NB4 (cell line): ENCODE results near the gene ACOT12.

Experiments used
- DNase-seq: peaks from one replicate; pipeline ENCODE4 v3.0.0; 2010; ENCODE audit warnings: low read depth
- H3K4me3 ChIP-seq: one replicate; pipeline ENCODE4 v1.5.1; 2011; ENCODE audit warnings: mild to moderate bottlenecking, low read depth, low read length, moderate library complexity
- MYC ChIP-seq: IDR thresholded peaks from 2 replicates; pipeline ENCODE4 v1.6.1; 2011; ENCODE audit warnings: low read depth, low read length
- POLR2A ChIP-seq: IDR thresholded peaks from 2 replicates; pipeline ENCODE4 v1.6.1; 2011; ENCODE audit warnings: mild to moderate bottlenecking; ENCODE audit not compliant: insufficient read length; ENCODE audit errors: extremely low read depth
- TF ChIP-seq, protein P1 (sequence below): IDR thresholded peaks from one replicate; pipeline ENCODE4 v1.5.1; 2012; ENCODE audit warnings: low read depth, low read length
- TF ChIP-seq, protein P2 (sequence below): IDR thresholded peaks from 2 replicates; pipeline ENCODE4 v1.6.1; 2011; ENCODE audit warnings: low read depth, low read length

Gene ACOT12

DNA sequence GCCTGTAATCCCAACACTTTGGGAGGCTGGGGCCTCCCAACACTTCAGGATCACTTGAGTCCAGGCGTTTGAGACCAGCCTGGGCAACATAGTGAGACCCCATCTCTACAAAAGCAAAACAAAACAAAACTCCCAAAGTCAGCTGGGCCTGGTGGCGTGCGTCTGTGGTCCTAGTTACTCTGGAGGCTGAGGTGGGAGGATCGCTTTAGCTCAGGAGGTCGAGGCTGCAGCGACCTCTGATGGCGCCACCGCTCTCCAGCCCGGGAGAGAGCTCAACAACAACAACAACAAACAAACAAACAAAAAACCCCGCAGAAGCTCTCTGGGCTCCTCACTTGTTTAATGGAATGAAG is 528 bp downstream of the ACOT12 start:
- no peak overlapping the region for H3K4me3 ChIP-seq
- TF ChIP-seq, protein P1, sequence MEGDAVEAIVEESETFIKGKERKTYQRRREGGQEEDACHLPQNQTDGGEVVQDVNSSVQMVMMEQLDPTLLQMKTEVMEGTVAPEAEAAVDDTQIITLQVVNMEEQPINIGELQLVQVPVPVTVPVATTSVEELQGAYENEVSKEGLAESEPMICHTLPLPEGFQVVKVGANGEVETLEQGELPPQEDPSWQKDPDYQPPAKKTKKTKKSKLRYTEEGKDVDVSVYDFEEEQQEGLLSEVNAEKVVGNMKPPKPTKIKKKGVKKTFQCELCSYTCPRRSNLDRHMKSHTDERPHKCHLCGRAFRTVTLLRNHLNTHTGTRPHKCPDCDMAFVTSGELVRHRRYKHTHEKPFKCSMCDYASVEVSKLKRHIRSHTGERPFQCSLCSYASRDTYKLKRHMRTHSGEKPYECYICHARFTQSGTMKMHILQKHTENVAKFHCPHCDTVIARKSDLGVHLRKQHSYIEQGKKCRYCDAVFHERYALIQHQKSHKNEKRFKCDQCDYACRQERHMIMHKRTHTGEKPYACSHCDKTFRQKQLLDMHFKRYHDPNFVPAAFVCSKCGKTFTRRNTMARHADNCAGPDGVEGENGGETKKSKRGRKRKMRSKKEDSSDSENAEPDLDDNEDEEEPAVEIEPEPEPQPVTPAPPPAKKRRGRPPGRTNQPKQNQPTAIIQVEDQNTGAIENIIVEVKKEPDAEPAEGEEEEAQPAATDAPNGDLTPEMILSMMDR, result no peak
- TF ChIP-seq POLR2A (no peak), MYC (no peak)
- TF ChIP-seq, protein P2, sequence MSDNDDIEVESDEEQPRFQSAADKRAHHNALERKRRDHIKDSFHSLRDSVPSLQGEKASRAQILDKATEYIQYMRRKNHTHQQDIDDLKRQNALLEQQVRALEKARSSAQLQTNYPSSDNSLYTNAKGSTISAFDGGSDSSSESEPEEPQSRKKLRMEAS, result no peak
- no peak for DNase-seq

DNA sequence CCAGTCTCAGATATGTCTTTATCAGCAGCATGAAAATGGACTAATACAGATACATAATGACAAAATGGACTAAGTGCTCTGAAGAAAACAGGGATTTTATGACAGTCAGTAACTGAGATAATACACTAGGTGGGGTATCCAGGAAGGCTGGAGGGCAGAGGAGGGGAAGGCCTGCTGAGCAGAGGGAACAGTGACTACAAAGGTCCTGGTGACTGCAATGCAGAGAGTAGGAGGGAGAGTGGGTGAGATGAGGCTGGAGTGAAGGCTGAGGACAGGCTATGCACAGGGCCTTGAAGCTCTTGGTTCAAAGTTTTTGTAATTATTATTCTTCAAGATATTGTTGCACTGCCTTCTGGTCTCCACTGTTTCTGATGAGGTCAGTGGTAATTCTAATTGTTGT is 4.9 kb downstream of the ACOT12 start:
- no peak for DNase-seq
- TF ChIP-seq POLR2A (no peak), MYC (no peak)
- TF ChIP-seq, protein P2, result no peak
- TF ChIP-seq, protein P1, result no peak
- no peak overlapping the region for H3K4me3 ChIP-seq

DNA sequence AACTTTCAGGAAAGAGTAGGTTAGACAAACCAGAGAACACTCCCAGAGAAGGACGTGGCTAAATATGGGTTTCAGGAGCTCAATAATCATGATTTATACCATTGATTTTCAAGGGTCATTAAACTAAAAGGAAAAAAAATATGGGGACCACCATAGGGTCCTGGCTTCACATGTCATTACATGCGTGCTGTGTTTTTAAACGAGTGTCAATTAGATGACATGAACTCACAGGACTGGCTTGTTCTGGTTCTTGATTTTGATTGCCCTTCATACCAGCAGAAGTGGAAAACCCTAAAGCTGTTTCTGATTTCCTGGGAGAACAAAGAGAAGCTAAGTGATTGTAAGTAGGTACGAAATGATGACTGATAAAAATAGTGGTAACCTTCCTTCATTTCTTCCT is 5.8 kb downstream of the ACOT12 start:
- TF ChIP-seq, protein P1, result no peak
- no peak for TF ChIP-seq MYC
- no peak for TF ChIP-seq POLR2A
- TF ChIP-seq, protein P2, result no peak
- DNase-seq, result no peak
- H3K4me3 ChIP-seq, result no peak overlapping the region

DNA sequence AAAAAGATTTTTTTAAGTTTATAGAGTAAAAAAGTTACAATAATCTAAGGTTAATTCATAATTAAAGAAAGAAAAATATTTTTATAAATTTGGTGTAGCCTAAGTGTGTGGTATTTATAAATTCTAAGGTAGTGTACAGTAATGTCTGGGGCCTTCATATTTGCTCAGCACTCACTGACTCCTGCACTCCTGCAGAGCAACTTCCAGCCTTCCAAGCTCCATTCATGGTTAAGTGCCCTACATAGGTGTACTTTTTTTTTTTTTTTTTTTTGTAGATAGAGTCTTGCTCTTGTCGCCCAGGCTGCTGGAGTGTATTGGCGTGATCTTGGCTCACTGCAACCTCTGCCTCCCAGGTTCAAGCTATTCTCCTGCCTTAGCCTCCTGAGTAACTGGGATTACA is 10.1 kb downstream of the ACOT12 start:
- no peak overlapping the region for H3K4me3 ChIP-seq
- TF ChIP-seq MYC, result no peak
- no peak for TF ChIP-seq POLR2A
- TF ChIP-seq, protein P1, result no peak
- TF ChIP-seq, protein P2, result no peak
- DNase-seq, result no peak

DNA sequence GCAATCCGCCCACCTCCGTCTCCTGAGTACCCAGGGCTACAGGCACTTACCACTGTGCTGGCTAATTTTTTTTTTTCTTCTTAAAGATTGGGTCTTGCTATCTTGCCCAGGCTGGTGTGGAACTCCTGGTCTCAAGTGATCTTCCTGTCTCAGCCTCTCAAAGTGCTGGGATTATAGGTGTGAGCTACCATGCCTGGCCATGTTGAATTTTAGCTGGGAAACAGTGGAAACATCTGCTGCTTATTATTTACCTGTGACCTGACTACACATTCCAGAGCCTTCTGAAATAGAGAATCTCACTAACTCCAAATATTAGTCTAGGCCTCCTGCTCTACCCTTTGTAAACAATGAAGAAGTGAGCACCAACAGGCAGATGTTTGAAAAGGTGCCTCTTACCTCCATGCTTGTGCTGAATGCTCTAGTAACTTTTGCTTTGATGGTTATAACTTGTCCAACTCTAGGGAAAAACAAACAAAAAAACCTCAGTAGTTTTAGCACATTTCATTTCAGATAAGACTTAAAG is 22.5 kb downstream of the ACOT12 start:
- H3K4me3 ChIP-seq, result no peak overlapping the region
- no peak for DNase-seq
- TF ChIP-seq, protein P2, result no peak
- TF ChIP-seq MYC, result no peak
- TF ChIP-seq, protein P1, result no peak
- no peak for TF ChIP-seq POLR2A

DNA sequence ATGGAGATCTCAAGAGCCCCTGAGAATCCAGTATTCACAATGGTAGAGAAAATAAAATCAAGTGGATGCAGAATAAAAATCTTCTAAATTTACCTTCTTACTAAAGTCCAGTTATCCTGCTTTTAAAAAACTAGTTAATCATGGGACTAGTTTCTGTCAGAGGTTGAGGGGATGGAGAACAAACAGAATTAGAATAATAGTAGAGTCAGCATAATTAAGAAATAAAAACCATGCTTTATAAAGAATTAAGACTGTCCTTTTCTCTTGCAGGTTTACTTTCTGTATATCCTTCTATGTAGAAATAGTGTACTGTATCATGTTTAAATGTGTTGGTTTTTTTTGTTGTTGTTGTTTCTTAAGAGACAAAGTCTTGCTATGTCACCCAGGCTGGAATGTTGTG is 23.0 kb downstream of the ACOT12 start:
- TF ChIP-seq, protein P1, result no peak
- TF ChIP-seq POLR2A (no peak), MYC (no peak)
- TF ChIP-seq, protein P2, result no peak
- H3K4me3 ChIP-seq, result no peak overlapping the region
- no peak for DNase-seq
